A549 (cell line): ENCODE results near the gene SLC6A3. TPM values are rescaled to one million over a fixed set of nuclear protein-coding genes. Genes with fewer than 3 reads are reported as not detected.

ENCODE experiments used
- ATAC-seq, 2 experiments: fragments of 200-7000 bp in 1 of 2; fragments of >200 bp in 1 of 2; cut with Nextera tagmentation in 1 of 2; cut with Tn5 transposase in 1 of 2; 3 replicates each; pipeline versions ENCODE4 v1.8.0 to v1.9.1; 2018 to 2020; ENCODE audit warnings: mild to moderate bottlenecking in 1 of 2, moderate library complexity in 1 of 2
- CTCF ChIA-PET: fragments of 300-600 bp; sonication (Branson Sonifier 250); formaldehyde crosslinking; extraction: SDS; loops from one replicate; lab custom pipeline; 2021; ENCODE audit warnings: antibody characterized with exemption, inconsistent platforms; lab: Yijun Ruan, JAX
- POLR2A ChIA-PET: fragments of 350-600 bp; formaldehyde crosslinking; extraction: SDS; loops from one replicate; lab custom pipeline; 2021; ENCODE audit warnings: antibody characterized with exemption, inconsistent platforms; lab: Yijun Ruan, JAX
- DNase-seq, 2 experiments: peaks; one replicate each; pipeline versions ENCODE4 v3.0.0 to v3.0.0-alpha.2; 2011 to 2016; ENCODE audit warnings: low read depth in 1 of 2, low spot score in 1 of 2
- FAIRE-seq: peaks from 2 replicates; lab custom pipeline; 2011; peaks lifted over from hg19 to GRCh38; lab: Jason Lieb, UNC
- H3K27ac ChIP-seq, 2 experiments: fragments of >200 bp; sonication (Bioruptor Twin); formaldehyde crosslinking; 3 replicates each; pipeline ENCODE4 v1.5.1; 2016 to 2017
- H3K4me1 ChIP-seq: fragments of >200 bp; sonication (Bioruptor Twin); formaldehyde crosslinking; 3 replicates; pipeline ENCODE4 v1.6.1; 2016
- H3K4me2 ChIP-seq: fragments of >200 bp; sonication (Bioruptor Twin); formaldehyde crosslinking; 3 replicates; pipeline ENCODE4 v1.6.1; 2016
- H3K4me3 ChIP-seq: fragments of >200 bp; sonication (Bioruptor Twin); formaldehyde crosslinking; 3 replicates; pipeline ENCODE4 v1.5.1; 2016
- H3K9me3 ChIP-seq: fragments of >200 bp; sonication (Bioruptor Twin); formaldehyde crosslinking; 3 replicates; pipeline ENCODE4 v1.6.1; 2016
- CBX2 ChIP-seq: fragments of 200-600 bp; sonication (generic); IDR thresholded peaks from 2 replicates; pipeline ENCODE4 v1.6.1; 2016; ENCODE audit warnings: low read depth, mild to moderate bottlenecking, borderline replicate concordance
- CHD2 ChIP-seq: fragments of 150-350 bp; IDR thresholded peaks from 2 replicates; pipeline ENCODE4 v1.6.1; 2014; ENCODE audit warnings: low read length; ENCODE audit not compliant: partially characterized antibody
- CHD4 ChIP-seq: fragments of 200-600 bp; sonication (generic); IDR thresholded peaks from 2 replicates; pipeline ENCODE4 v1.6.1; 2016; ENCODE audit warnings: antibody characterized with exemption, mild to moderate bottlenecking, borderline replicate concordance
- ELK1 ChIP-seq: fragments of 150-350 bp; IDR thresholded peaks from 2 replicates; pipeline ENCODE4 v1.6.1; 2014; ENCODE audit warnings: low read depth, mild to moderate bottlenecking, low read length
- EP300 ChIP-seq, 2 experiments: fragments of >200 bp; sonication (Bioruptor Twin); formaldehyde crosslinking; IDR thresholded peaks; 2 replicates in 1 of 2; 3 replicates in 1 of 2; pipeline ENCODE4 v1.6.1; 2016 to 2017
- FOSL2 ChIP-seq, 2 experiments: fragments of 450-650 bp in 1 of 2; fragments of >200 bp in 1 of 2; sonication (Bioruptor Twin) in 1 of 2; formaldehyde crosslinking; IDR thresholded peaks; 2 replicates each; pipeline versions ENCODE4 v1.5.0 to v1.6.1; 2016 to 2020; ENCODE audit warnings: mild to moderate bottlenecking in 1 of 2, moderate library complexity in 1 of 2
- HEYL ChIP-seq: fragments of 250-450 bp; sonication (Bioruptor Pico); IDR thresholded peaks from 2 replicates; pipeline ENCODE4 v1.8.0; 2021; ENCODE audit warnings: mild to moderate bottlenecking, moderate library complexity
- HOXA7 ChIP-seq: fragments of 250-450 bp; sonication (Bioruptor Pico); IDR thresholded peaks from 2 replicates; pipeline ENCODE4 v1.5.0; 2020; ENCODE audit warnings: mild to moderate bottlenecking, moderate library complexity
- HOXB13 ChIP-seq: fragments of 250-450 bp; sonication (Bioruptor Pico); IDR thresholded peaks from 2 replicates; pipeline ENCODE4 v1.5.0; 2020; ENCODE audit warnings: low read depth, mild to moderate bottlenecking, moderate library complexity
- JUN ChIP-seq, 2 experiments: fragments of >200 bp; sonication (Bioruptor Twin); formaldehyde crosslinking; IDR thresholded peaks; 2 replicates in 1 of 2; 3 replicates in 1 of 2; pipeline ENCODE4 v1.6.1; 2016 to 2017
- MAFK ChIP-seq: fragments of 450-650 bp; IDR thresholded peaks from 2 replicates; pipeline ENCODE4 v1.6.1; 2014; ENCODE audit not compliant: partially characterized antibody
- MAZ ChIP-seq: fragments of 150-350 bp; IDR thresholded peaks from 2 replicates; pipeline ENCODE4 v1.6.1; 2014; ENCODE audit warnings: antibody characterized with exemption, low read depth, low read length, borderline replicate concordance
- MYC ChIP-seq: IDR thresholded peaks from 2 replicates; pipeline ENCODE4 v1.6.1; 2012; ENCODE audit warnings: mild to moderate bottlenecking, inconsistent platforms, low read length, improper control_type of control experiment, borderline replicate concordance
- NFE2L2 ChIP-seq: fragments of 150-350 bp; conservative IDR thresholded peaks from 2 replicates; pipeline ENCODE4 v1.6.1; 2014; ENCODE audit warnings: low read length
- PHF8 ChIP-seq: fragments of 200-600 bp; sonication (generic); IDR thresholded peaks from 2 replicates; pipeline ENCODE4 v1.6.1; 2016; ENCODE audit warnings: low read depth, mild to moderate bottlenecking, antibody characterized with exemption, moderate library complexity, borderline replicate concordance
- POLR2AphosphoS2 ChIP-seq: conservative IDR thresholded peaks from 2 replicates; pipeline ENCODE4 v1.6.1; 2012; ENCODE audit warnings: low read length, improper control_type of control experiment, inconsistent platforms
- RAD21 ChIP-seq, 2 experiments: fragments of >200 bp in 1 of 2; sonication (Bioruptor Twin) in 1 of 2; formaldehyde crosslinking in 1 of 2; IDR thresholded peaks in 1 of 2; conservative IDR thresholded peaks in 1 of 2; 2 replicates in 1 of 2; 3 replicates in 1 of 2; pipeline ENCODE4 v1.6.1; 2012 to 2018; ENCODE audit warnings: inconsistent platforms in 1 of 2
- RCOR1 ChIP-seq: fragments of 150-350 bp; IDR thresholded peaks from 2 replicates; pipeline ENCODE4 v1.6.1; 2014; ENCODE audit warnings: antibody characterized with exemption, low read length, low read depth
- REST ChIP-seq: fragments of 200-600 bp; sonication (generic); IDR thresholded peaks from 2 replicates; pipeline ENCODE4 v1.6.1; 2016; ENCODE audit warnings: antibody characterized with exemption, mild to moderate bottlenecking, moderate library complexity
- RNF2 ChIP-seq: fragments of 200-600 bp; sonication (generic); IDR thresholded peaks from 2 replicates; pipeline ENCODE4 v1.6.1; 2016; ENCODE audit warnings: low read depth, mild to moderate bottlenecking, antibody characterized with exemption, moderate library complexity, borderline replicate concordance
- TFCP2L1 ChIP-seq: fragments of 250-450 bp; sonication (Bioruptor Pico); IDR thresholded peaks from 2 replicates; pipeline ENCODE4 v1.5.0; 2021; ENCODE audit warnings: mild to moderate bottlenecking
- TP53 ChIP-seq: fragments of 250-450 bp; sonication (Bioruptor Pico); IDR thresholded peaks from 2 replicates; pipeline ENCODE4 v1.5.0; 2021; ENCODE audit warnings: mild to moderate bottlenecking, moderate library complexity
- WGBS: methylation state at CpG from one replicate; pipeline ENCODE4 v1.1.6; 2017; ENCODE audit errors: missing lambda C conversion rate; 5-methylcytosine and 5-hydroxymethylcytosine counted together
- polyA plus RNA-seq, 4 experiments: library from polyadenylated mRNA; depleted of rRNA in 3 of 4; stranded (reverse); fragments of >200 nt; fragmentation: RNase III in 1 of 4; extraction: RNeasy Plus Mini Kit Qiagen cat#74134 plus additional on column Dnase treatment in 1 of 4; gene quantifications; 2 replicates in 3 of 4; 3 replicates in 1 of 4; pipeline ENCODE4 v1.2.3, GENCODE V29; 2011 to 2017
- TF ChIP-seq, protein P1 (sequence below): IDR thresholded peaks from 2 replicates; pipeline ENCODE4 v1.6.1; 2012
- TF ChIP-seq, protein P2 (sequence below): IDR thresholded peaks from 2 replicates; pipeline ENCODE4 v1.6.1; 2012

Gene SLC6A3
- polyA plus RNA-seq, 2 of the 4 experiments (the other 2 are of a cell fraction): 0.05 to 0.06 TPM

DNA sequence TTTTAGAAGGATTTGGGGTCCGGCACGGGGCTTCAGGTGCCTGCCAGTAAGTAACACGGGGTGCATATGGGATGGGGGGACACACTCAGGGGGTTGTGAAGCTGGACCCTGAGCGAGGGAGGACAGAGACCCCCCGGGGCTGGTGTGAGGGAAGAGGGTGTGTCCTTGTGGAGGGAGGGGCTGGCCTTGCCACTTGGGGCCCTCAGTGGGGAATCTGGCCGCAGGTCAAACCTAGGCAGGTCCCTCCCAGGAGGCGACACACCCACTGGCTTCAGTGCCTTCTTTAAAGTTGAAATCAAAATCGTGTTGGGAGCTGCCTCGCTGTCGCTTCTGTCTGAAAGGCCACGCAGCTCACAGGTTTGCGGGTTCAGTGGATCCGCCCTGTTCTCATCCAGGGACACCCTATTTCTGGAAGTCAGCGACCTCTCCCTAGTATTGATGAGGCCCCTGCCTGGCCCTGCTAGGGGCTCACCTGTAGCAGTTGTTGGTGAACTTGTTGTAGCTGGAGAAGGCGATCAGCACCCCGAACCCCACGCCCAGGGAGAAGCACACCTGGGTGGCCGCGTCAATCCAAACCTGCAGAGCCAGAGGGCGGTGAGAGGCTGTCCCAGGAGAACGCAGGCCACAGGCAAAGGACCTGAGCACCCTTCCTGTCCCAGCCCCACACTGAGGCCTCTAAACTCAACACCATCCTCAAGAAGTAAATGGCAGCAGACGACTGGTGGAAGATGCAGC lies 29.4 kb downstream of the SLC6A3 start:
- ATAC-seq: 0 out of 6 replicates have a peak, but pooled peaks of 1 of the 2 experiments have one; percentile 3
- H3K4me3 ChIP-seq: no peak overlapping the region
- H3K4me2 ChIP-seq: no peak overlapping the region
- H3K9me3 ChIP-seq: no peaks in the 10 kb centered on the region
- no peak for DNase-seq
- CTCF ChIA-PET: interaction anchor here (0.8 to 1.4 kb wide), 2 partner anchors 13 to 207 kb away, joined by 3 to 4 read pairs; no protein-coding TSS in a partner anchor
- POLR2A ChIA-PET: no interaction called here
- H3K27ac ChIP-seq: no peak overlapping the region
- FAIRE-seq: no peak
- TF ChIP-seq JUN (IDR thresholded peaks at IDR 0.05) (no peak), ELK1 (no peak), MAFK (no peak), HOXB13 (CRISPR knock-in tag) (no peak)
- TF ChIP-seq, all 56 proteins: peak for 0
- H3K4me1 ChIP-seq: no peaks in the 10 kb centered on the region
- 62% methylated on average over 21 of the region's 22 CpGs for WGBS

- TF ChIP-seq RAD21 (conservative IDR thresholded peaks at IDR 0.05 in 1 of 2, IDR thresholded peaks at IDR 0.05 in 1 of 2) (no peak), PHF8 (no peak), POLR2AphosphoS2 (no peak), MAZ (no peak), REST (no peak), FOSL2 (IDR thresholded peaks at IDR 0.05) (no peak), FOSL2 (CRISPR knock-in tag; IDR thresholded peaks at IDR 0.05) (no peak), NFE2L2 (no peak), EP300 (IDR thresholded peaks at IDR 0.05) (no peak), CHD4 (no peak), RCOR1 (no peak), TFCP2L1 (CRISPR knock-in tag) (no peak), HOXA7 (no peak), HEYL (CRISPR knock-in tag) (no peak), RNF2 (no peak), TP53 (CRISPR knock-in tag) (no peak), CHD2 (no peak), MYC (no peak), CBX2 (no peak)
- TF ChIP-seq, protein P1, sequence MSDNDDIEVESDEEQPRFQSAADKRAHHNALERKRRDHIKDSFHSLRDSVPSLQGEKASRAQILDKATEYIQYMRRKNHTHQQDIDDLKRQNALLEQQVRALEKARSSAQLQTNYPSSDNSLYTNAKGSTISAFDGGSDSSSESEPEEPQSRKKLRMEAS: no peak
- TF ChIP-seq, protein P2, sequence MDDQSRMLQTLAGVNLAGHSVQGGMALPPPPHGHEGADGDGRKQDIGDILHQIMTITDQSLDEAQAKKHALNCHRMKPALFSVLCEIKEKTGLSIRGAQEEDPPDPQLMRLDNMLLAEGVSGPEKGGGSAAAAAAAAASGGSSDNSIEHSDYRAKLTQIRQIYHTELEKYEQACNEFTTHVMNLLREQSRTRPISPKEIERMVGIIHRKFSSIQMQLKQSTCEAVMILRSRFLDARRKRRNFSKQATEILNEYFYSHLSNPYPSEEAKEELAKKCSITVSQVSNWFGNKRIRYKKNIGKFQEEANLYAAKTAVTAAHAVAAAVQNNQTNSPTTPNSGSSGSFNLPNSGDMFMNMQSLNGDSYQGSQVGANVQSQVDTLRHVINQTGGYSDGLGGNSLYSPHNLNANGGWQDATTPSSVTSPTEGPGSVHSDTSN: no peak
- no peaks in the 10 kb centered on the region for H3K9me3 ChIP-seq
- no peak overlapping the region for H3K4me2 ChIP-seq
- DNase-seq: no peak
- ATAC-seq: peak in 1 of 2 experiments; percentile 27; a peak in 2 of 6 replicates
- H3K27ac ChIP-seq: no peak overlapping the region
- 70% methylated on average over 3 of the region's 13 CpGs for WGBS
- no peak overlapping the region for H3K4me3 ChIP-seq
- ChIA-PET POLR2A (interaction anchor here (0.7 kb wide), 1 partner anchor 68 kb away, joined by 4 read pairs; no protein-coding TSS in a partner anchor), CTCF (interaction anchor here (0.8 to 1.4 kb wide), 2 partner anchors 14 to 206 kb away, joined by 3 to 4 read pairs; no protein-coding TSS in a partner anchor)
- H3K4me1 ChIP-seq: no peaks in the 10 kb centered on the region
- FAIRE-seq: no peak
These were observed 30.2 kb downstream of the SLC6A3 start for GRCh38 chr5:1415059-1415425.
